Measurements from ENCODE around the gene CEP164. TPM values are rescaled to one million over a fixed set of nuclear protein-coding genes. Genes with fewer than 3 reads are reported as not detected.

The CEP164 gene
- total RNA-seq, 1 experiment from 2014 or later, result 25.4 TPM

- H3K4me1 Mint-ChIP-seq (ENCODE audit: low read depth, unreplicated experiment), result no peaks in the 10 kb centered on the region
- no peaks in the 10 kb centered on the region for H3K9me3 Mint-ChIP-seq (ENCODE audit: low read depth, unreplicated experiment)
- H3K4me3 Mint-ChIP-seq (ENCODE audit: low read depth, unreplicated experiment), result no peak overlapping the region
- no peak for TF ChIP-seq CTCF (IDR thresholded peaks at IDR 0.05; ENCODE audit: unreplicated experiment)
- DNase-seq, result no peak
- intact Hi-C loops (cut with micrococcal nuclease; ENCODE audit: unreplicated experiment), result no loop called here
- BruUV-seq (replicated peaks), result no TSS peak
- H3K27me3 Mint-ChIP-seq (ENCODE audit: unreplicated experiment), result peaks cover 83% of the 10 kb centered on the region
- H3K36me3 Mint-ChIP-seq (ENCODE audit: insufficient read depth, unreplicated experiment), result no peaks in the 10 kb centered on the region
- CTCF ChIA-PET, result interaction anchor here (1.0 to 1.3 kb wide), 3 partner anchors 16 to 377 kb away, joined by 3 to 4 read pairs (median 3); no protein-coding TSS in a partner anchor
- H3K27ac Mint-ChIP-seq (ENCODE audit: unreplicated experiment), result no peak overlapping the region
These were observed 114.6 kb downstream of the CEP164 start for GRCh38 chr11:117442049-117442868.

- Mint-ChIP-seq H3K4me3 (ENCODE audit: low read depth, unreplicated experiment) (no peak overlapping the region), H3K27me3 (ENCODE audit: unreplicated experiment) (peaks cover 89% of the 10 kb centered on the region), H3K36me3 (ENCODE audit: insufficient read depth, unreplicated experiment) (no peaks in the 10 kb centered on the region), H3K27ac (ENCODE audit: unreplicated experiment) (no peak overlapping the region), H3K9me3 (ENCODE audit: low read depth, unreplicated experiment) (no peaks in the 10 kb centered on the region), H3K4me1 (ENCODE audit: low read depth, unreplicated experiment) (no peaks in the 10 kb centered on the region)
- no peak for DNase-seq
- intact Hi-C loops (cut with micrococcal nuclease; ENCODE audit: unreplicated experiment), result no loop called here
- no peak for TF ChIP-seq CTCF (IDR thresholded peaks at IDR 0.05; ENCODE audit: unreplicated experiment)
- BruUV-seq (replicated peaks), result no TSS peak
- CTCF ChIA-PET, result interaction anchor here (1.0 to 1.3 kb wide), 4 partner anchors 17 to 376 kb away, joined by 3 to 6 read pairs (median 4); no protein-coding TSS in a partner anchor
These were observed 115.2 kb downstream of the CEP164 start for GRCh38 chr11:117442869-117443239.

- no peak for TF ChIP-seq CTCF (IDR thresholded peaks at IDR 0.05; ENCODE audit: unreplicated experiment)
- no TSS peak for BruUV-seq (replicated peaks)
- H3K9me3 Mint-ChIP-seq (ENCODE audit: low read depth, unreplicated experiment), result no peaks in the 10 kb centered on the region
- CTCF ChIA-PET, result interaction anchor here (0.5 to 1.3 kb wide), 5 partner anchors 17 to 374 kb away, joined by 3 to 6 read pairs (median 4); no protein-coding TSS in a partner anchor
- peak; percentile 35 for DNase-seq
- intact Hi-C loops (cut with micrococcal nuclease; ENCODE audit: unreplicated experiment), result no loop called here
- no peak overlapping the region for H3K27ac Mint-ChIP-seq (ENCODE audit: unreplicated experiment)
- no peaks in the 10 kb centered on the region for H3K4me1 Mint-ChIP-seq (ENCODE audit: low read depth, unreplicated experiment)
- H3K36me3 Mint-ChIP-seq (ENCODE audit: insufficient read depth, unreplicated experiment), result no peaks in the 10 kb centered on the region
- H3K4me3 Mint-ChIP-seq (ENCODE audit: low read depth, unreplicated experiment), result no peak overlapping the region
- H3K27me3 Mint-ChIP-seq (ENCODE audit: unreplicated experiment), result peaks cover 94% of the 10 kb centered on the region
These were observed 115.9 kb downstream of the CEP164 start for GRCh38 chr11:117443266-117444186.

- intact Hi-C loops (cut with micrococcal nuclease; ENCODE audit: unreplicated experiment), result no loop called here
- Mint-ChIP-seq H3K36me3 (ENCODE audit: insufficient read depth, unreplicated experiment) (no peaks in the 10 kb centered on the region), H3K4me3 (ENCODE audit: low read depth, unreplicated experiment) (no peak overlapping the region), H3K27me3 (ENCODE audit: unreplicated experiment) (peaks cover 94% of the 10 kb centered on the region), H3K4me1 (ENCODE audit: low read depth, unreplicated experiment) (no peaks in the 10 kb centered on the region), H3K9me3 (ENCODE audit: low read depth, unreplicated experiment) (no peaks in the 10 kb centered on the region), H3K27ac (ENCODE audit: unreplicated experiment) (no peak overlapping the region)
- CTCF ChIA-PET, result interaction anchor here (0.5 to 1.3 kb wide), 3 partner anchors 192 to 374 kb away, joined by 3 to 6 read pairs (median 6); no protein-coding TSS in a partner anchor
- TF ChIP-seq CTCF (IDR thresholded peaks at IDR 0.05; ENCODE audit: unreplicated experiment), result no peak
- DNase-seq, result no peak
- no TSS peak for BruUV-seq (replicated peaks)
These were observed 116.6 kb downstream of the CEP164 start for GRCh38 chr11:117444256-117444655.
